Fibroblast of skin of left biceps (primary cell): ENCODE results near the gene MTERF4.

Experiments
- DNase-seq, 2 experiments: peaks; one replicate each; pipeline ENCODE4 v3.0.0-alpha.2; 2013; ENCODE audit warnings: low read depth in 2 of 2

MTERF4 gene

DNA sequence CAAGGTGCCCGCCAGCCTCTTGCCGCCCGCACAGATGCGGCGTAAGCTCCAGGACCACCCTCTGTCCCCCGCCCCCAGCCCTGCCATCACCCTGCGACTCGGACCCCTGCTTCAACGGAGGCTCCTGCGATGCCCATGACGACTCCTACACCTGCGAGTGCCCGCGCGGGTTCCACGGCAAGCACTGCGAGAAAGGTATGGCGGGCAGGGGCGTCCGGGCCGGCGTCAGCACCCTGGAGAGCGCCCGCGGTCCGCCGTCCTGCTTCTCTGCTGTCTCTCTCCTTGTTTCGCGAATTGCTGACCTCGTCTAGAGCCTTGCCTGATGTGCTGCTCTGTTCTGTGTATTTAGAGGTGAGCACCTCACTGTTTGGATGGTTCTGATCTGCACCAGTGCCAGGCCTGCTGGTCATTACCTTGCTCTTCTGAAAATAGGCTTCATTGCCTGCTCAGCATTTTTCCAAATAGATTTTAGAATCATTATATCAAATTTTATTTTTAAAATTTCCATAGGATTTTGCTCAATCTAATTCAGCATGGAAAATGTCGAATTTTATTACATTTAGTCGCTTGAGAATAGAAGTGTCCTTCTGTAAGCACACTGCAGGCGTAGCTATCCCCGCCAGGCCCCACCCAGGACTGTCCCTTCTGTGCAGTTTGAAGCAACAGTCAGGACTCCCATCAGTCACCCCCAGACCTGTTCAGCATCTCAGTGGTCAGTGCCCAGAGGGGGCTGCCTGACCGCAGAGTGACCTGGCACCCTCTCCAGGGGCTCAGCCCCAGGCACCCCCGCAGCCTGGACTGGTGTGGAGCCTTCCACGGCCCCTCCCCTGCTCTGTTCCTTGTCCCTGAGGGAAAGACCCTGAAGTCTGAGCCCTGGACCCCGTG is 52.1 kb downstream of the MTERF4 start:
- DNase-seq, result no peak

DNA sequence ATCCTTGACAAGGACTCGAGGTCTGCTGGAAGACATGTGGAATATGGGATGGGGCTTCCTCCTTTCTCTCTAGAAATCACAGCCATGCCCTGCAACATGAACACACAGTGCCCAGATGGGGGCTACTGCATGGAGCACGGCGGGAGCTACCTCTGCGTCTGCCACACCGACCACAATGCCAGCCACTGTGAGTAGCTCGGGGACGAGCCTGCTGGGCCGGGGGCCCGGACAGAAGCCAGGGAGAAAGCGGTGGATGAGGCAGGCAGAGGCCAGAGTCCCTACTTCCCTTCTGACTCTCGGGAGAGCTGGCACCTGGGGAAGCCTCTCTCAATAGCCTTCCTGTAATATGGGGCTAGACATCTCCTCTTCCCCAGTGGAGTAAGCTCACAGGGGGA is 53.1 kb downstream of the MTERF4 start:
- DNase-seq, result no peak

DNA sequence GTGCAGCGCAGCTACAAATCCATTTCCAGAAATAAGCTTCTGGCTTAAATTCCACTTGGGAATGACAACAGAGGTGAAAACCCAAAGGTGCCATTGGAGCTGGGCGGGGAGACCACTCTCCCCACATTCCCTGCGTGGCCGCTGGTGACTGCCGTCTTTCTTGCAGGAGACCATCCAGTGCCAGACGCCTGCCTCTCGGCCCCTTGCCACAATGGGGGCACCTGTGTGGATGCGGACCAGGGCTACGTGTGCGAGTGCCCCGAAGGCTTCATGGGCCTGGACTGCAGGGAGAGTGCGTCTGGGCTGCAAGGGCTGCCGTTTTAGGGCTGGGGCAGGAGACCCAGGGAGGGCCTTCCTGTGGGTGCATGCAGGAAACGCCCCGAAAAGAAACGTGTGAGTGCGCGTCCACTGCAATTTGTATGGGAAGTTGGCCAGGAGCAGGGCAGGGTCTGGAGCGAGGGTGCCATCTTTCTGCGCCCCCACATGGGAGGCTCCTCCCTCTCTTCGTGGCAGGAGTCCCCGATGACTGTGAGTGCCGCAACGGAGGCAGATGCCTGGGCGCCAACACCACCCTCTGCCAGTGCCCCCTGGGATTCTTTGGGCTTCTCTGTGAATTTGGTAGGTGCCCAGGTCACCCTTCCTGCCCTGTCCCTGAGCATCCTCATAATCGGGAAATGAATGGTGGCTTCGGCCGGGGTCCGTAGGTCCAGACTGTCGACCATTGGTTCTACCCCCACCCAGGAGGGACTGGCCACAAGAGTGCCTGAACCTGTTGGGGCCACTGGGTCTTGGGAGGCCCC is 53.7 kb downstream of the MTERF4 start:
- no peak for DNase-seq

DNA sequence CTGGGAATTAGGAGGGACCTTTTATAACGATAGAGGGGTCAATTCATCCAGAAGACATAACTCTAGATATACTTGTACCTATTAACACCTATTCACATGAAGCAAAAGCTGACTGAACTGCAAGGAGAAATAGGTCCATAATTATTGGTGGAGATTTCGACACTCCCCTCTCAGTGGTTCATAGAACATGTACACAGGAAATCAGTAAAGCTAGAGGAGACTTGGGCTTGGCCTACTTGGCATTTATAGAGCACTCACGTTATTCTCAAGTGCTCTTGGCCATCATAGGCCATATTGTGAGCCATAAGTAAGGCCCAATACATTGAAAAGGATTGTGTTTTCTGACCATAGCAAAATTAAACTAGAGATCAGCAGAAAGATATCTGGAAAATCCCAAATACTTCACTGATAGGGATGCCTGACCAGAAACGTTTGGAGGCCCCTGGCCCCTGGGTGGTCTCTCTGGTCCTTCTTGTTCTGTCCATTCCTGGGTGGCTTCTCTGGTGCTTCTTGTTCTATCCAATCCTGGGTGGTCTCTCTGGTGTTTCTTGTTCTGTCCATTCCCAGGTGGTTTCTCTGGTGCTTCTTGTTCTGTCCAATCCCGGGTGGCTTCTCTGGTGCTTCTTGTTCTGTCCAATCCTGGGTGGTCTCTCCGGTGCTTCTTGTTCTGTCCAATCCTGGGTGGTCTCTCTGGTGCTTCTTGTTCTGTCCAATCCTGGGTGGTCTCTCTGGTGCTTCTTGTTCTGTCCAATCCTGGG is 54.7 kb downstream of the MTERF4 start:
- no peak for DNase-seq
